Spleen (tissue), 11 donors: Measurements from ENCODE around the gene CCDC12. TPM values are rescaled to one million over a fixed set of nuclear protein-coding genes. Genes with fewer than 3 reads are reported as not detected.

ENCODE experiments used
- DNase-seq: peaks from one replicate; pipeline ENCODE4 v3.0.0-alpha.2; 2020
- H3K27ac ChIP-seq, 8 donors: fragments of 200-600 bp; sonication (generic) in 7 of 8; 1 replicate in 4 of 8; 2 replicates in 4 of 8; pipeline versions ENCODE4 v1.5.0 to v1.8.0; 2016 to 2021; ENCODE audit warnings: inconsistent platforms in 4 of 8, mild to moderate bottlenecking in 4 of 8, moderate library complexity in 1 of 8
- H3K27me3 ChIP-seq, 7 donors: fragments of 200-600 bp; sonication (generic) in 6 of 7; replicated peaks in 1 of 7; 1 replicate in 4 of 7; 2 replicates in 3 of 7; pipeline versions ENCODE4 v1.5.0 to v1.8.0; 2016 to 2021; ENCODE audit warnings: inconsistent platforms in 3 of 7, mild to moderate bottlenecking in 1 of 7
- H3K36me3 ChIP-seq, 6 donors: fragments of 200-600 bp; sonication (generic) in 5 of 6; 1 replicate in 4 of 6; 2 replicates in 2 of 6; pipeline versions ENCODE4 v1.5.0 to v1.8.0; 2016 to 2021; ENCODE audit warnings: inconsistent platforms in 2 of 6
- H3K4me1 ChIP-seq, 6 donors: fragments of 200-600 bp; sonication (generic) in 5 of 6; 1 replicate in 3 of 6; 2 replicates in 3 of 6; pipeline versions ENCODE4 v1.5.0 to v1.8.0; 2016 to 2021; ENCODE audit warnings: inconsistent platforms in 3 of 6
- H3K4me3 ChIP-seq, 8 donors: fragments of 200-600 bp; sonication (generic) in 7 of 8; 1 replicate in 4 of 8; 2 replicates in 4 of 8; pipeline versions ENCODE4 v1.5.0 to v1.8.0; 2016 to 2021; ENCODE audit warnings: inconsistent platforms in 4 of 8, mild to moderate bottlenecking in 4 of 8, moderate library complexity in 2 of 8
- H3K9me3 ChIP-seq, 8 donors: fragments of 200-600 bp; sonication (generic) in 7 of 8; 1 replicate in 4 of 8; 2 replicates in 4 of 8; pipeline versions ENCODE4 v1.5.0 to v1.8.0; 2016 to 2021; ENCODE audit warnings: inconsistent platforms in 4 of 8
- POLR2A ChIP-seq, 3 donors: fragments of 450-650 bp; IDR thresholded peaks; one replicate each; pipeline ENCODE4 v1.5.1; 2017; ENCODE audit warnings: antibody characterized with exemption in 3 of 3, mild to moderate bottlenecking in 1 of 3
- POLR2AphosphoS5 ChIP-seq, 3 donors: sonication (generic); formaldehyde crosslinking; IDR thresholded peaks; one replicate each; pipeline ENCODE4 v1.5.1; 2017; ENCODE audit warnings: antibody characterized with exemption in 3 of 3
- WGBS, 5 donors: extraction: QIAGEN DNeasy Blood & Tissue Kit in 3 of 5; methylation state at CpG; one replicate each; pipeline versions ENCODE4 v1.1.5 to v1.1.7; 2013 to 2018; 5-methylcytosine and 5-hydroxymethylcytosine counted together
- intact Hi-C: fragments of 100-400 bp; cut with DNase I; formaldehyde crosslinking; loops from one replicate; pipeline ENCODE4 v1.15.0; 2023; ENCODE audit warnings: low total_unique reads
- polyA plus RNA-seq, 3 donors: library from polyadenylated mRNA; stranded (reverse); fragments of 200-250 nt; gene quantifications; one replicate each; pipeline ENCODE4 v1.2.1, GENCODE V29; 2013
- total RNA-seq, 7 donors: library from RNA; depleted of rRNA in 3 of 7; stranded (reverse); fragments of >200 nt in 3 of 7; fragmentation: NEBNext Ultra II Directional in 4 of 7; extraction: Animal tissue kit (Norgen Biotek cat#: 25700) in 4 of 7; gene quantifications; one replicate each; pipeline versions ENCODE4 v1.1.0 to v1.2.1, GENCODE V29; 2016 to 2021
- TF ChIP-seq, protein P1 (sequence below), 11 experiments: fragments of 200-600 bp in 7 of 11; fragments of 450-650 bp in 4 of 11; sonication (generic) in 4 of 11; IDR thresholded peaks in 8 of 11; conservative IDR thresholded peaks in 3 of 11; 1 replicate in 7 of 11; 2 replicates in 4 of 11; pipeline versions ENCODE4 v1.4.0 to v1.8.0; 2016 to 2021; ENCODE audit warnings: antibody characterized with exemption in 11 of 11, inconsistent platforms in 4 of 11, mild to moderate bottlenecking in 1 of 11
- donor health status: healthy with polysubstance abuse.
- donor health status: DM: no; HTN: no; CAD: no; lungs with moderate emphysema.
- donor health status: DM: no; HTN: no; CAD: no.
- donor health status: Bipolar disorder and iron deficiency.
- donor health status: healthy.
- donor health status: DM: no; HTN: no; CAD: no.
- donor health status: DM: yes; HTN: yes; CAD: no.

CCDC12 gene
- total and polyA plus RNA-seq, 10 donors: 36.5 to 124 (median 55.7) TPM

DNA sequence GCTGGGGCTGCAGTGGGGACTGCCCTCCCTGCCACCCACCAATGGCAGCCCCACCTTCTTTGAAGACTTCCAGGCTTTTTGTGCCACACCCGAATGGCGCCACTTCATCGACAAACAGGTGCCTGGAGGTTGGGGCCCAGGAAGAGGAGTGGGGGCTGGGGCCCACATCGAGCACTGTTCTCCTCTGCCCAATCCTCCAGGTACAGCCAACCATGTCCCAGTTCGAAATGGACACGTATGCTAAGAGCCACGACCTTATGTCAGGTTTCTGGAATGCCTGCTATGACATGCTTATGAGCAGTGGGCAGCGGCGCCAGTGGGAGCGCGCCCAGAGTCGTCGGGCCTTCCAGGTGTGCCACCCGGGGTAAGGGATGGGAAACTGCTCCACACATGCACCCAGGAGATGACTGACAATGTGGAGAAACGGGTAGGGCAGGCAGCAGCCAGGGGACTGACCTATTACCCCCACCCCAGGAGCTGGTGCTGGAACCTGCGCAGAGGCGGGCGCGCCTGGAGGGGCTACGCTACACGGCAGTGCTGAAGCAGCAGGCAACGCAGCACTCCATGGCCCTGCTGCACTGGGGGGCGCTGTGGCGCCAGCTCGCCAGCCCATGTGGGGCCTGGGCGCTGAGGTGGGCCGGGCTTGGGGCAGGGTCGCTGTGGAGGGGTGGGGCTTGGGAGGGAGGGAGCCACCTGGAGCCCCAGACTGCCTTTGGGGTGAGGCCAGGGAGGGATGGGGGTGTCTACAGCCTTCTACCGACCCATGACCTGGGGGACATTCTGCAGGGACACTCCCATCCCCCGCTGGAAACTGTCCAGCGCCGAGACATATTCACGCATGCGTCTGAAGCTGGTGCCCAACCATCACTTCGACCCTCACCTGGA is 25.9 kb upstream of the CCDC12 start:
- Histone ChIP-seq H3K4me3 (no peak overlapping the region), H3K27ac (no peak overlapping the region), H3K27me3 (no peaks in the 10 kb centered on the region), H3K9me3 (no peaks in the 10 kb centered on the region), H3K4me1 (peaks cover 3 to 39% (median 15%) of the 10 kb centered on the region in 6 donors), H3K36me3 (peaks cover 0 to 100% (median 97%) of the 10 kb centered on the region in 6 donors)
- intact Hi-C loops: no loop called here
- TF ChIP-seq, protein P1, sequence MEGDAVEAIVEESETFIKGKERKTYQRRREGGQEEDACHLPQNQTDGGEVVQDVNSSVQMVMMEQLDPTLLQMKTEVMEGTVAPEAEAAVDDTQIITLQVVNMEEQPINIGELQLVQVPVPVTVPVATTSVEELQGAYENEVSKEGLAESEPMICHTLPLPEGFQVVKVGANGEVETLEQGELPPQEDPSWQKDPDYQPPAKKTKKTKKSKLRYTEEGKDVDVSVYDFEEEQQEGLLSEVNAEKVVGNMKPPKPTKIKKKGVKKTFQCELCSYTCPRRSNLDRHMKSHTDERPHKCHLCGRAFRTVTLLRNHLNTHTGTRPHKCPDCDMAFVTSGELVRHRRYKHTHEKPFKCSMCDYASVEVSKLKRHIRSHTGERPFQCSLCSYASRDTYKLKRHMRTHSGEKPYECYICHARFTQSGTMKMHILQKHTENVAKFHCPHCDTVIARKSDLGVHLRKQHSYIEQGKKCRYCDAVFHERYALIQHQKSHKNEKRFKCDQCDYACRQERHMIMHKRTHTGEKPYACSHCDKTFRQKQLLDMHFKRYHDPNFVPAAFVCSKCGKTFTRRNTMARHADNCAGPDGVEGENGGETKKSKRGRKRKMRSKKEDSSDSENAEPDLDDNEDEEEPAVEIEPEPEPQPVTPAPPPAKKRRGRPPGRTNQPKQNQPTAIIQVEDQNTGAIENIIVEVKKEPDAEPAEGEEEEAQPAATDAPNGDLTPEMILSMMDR (IDR thresholded peaks at IDR 0.05 in 8 of 11, conservative IDR thresholded peaks at IDR 0.05 in 3 of 11): no peak
- TF ChIP-seq POLR2AphosphoS5 (IDR thresholded peaks at IDR 0.05): peak in 1 of 3 donors; percentile 35
- WGBS, 5 donors: 92 to 96% (median 93%) methylated on average over 11 to 35 of the region's 35 CpGs
- peak; percentile 70 for DNase-seq

GRCh38 chr3:47001731-47002170 is 25.2 kb upstream of the CCDC12 start:
- Histone ChIP-seq H3K4me1 (peaks cover 9 to 44% (median 22%) of the 10 kb centered on the region in 6 donors), H3K27ac (no peak overlapping the region), H3K36me3 (peaks cover 0 to 100% (median 93%) of the 10 kb centered on the region in 6 donors), H3K27me3 (no peaks in the 10 kb centered on the region), H3K9me3 (no peaks in the 10 kb centered on the region), H3K4me3 (no peak overlapping the region)
- TF ChIP-seq, protein P1 (IDR thresholded peaks at IDR 0.05 in 8 of 11, conservative IDR thresholded peaks at IDR 0.05 in 3 of 11): no peak
- TF ChIP-seq POLR2AphosphoS5 (IDR thresholded peaks at IDR 0.05): peak in 1 of 3 donors; percentile 11
- no peak for TF ChIP-seq POLR2A (IDR thresholded peaks at IDR 0.05)
- 94 to 98% (median 96%) methylated on average over 6 to 16 of the region's 16 CpGs for WGBS, 5 donors
- DNase-seq: peak; percentile 59
- intact Hi-C loops: no loop called here

GRCh38 chr3:47000922-47001730 is 24.6 kb upstream of the CCDC12 start:
- Histone ChIP-seq H3K4me3 (no peak overlapping the region), H3K4me1 (peaks cover 9 to 50% (median 28%) of the 10 kb centered on the region in 6 donors), H3K27me3 (no peaks in the 10 kb centered on the region), H3K27ac (no peak overlapping the region), H3K36me3 (peaks cover 0 to 100% (median 90%) of the 10 kb centered on the region in 6 donors), H3K9me3 (no peaks in the 10 kb centered on the region)
- 70 to 76% (median 74%) methylated on average over 15 to 25 of the region's 25 CpGs for WGBS, 5 donors
- DNase-seq: peak; percentile 61
- TF ChIP-seq POLR2A (IDR thresholded peaks at IDR 0.05) (no peak), POLR2AphosphoS5 (IDR thresholded peaks at IDR 0.05) (peak in 1 of 3 donors; percentile 33)
- intact Hi-C loops: no loop called here

- Histone ChIP-seq H3K36me3 (peaks cover 0 to 100% (median 89%) of the 10 kb centered on the region in 6 donors), H3K4me1 (peaks cover 9 to 58% (median 29%) of the 10 kb centered on the region in 6 donors), H3K9me3 (no peaks in the 10 kb centered on the region), H3K27me3 (no peaks in the 10 kb centered on the region), H3K4me3 (no peak overlapping the region), H3K27ac (no peak overlapping the region)
- intact Hi-C loops: no loop called here
- DNase-seq: peak; percentile 59
- TF ChIP-seq, protein P1 (IDR thresholded peaks at IDR 0.05 in 8 of 11, conservative IDR thresholded peaks at IDR 0.05 in 3 of 11): no peak
- TF ChIP-seq POLR2AphosphoS5 (IDR thresholded peaks at IDR 0.05): peak in 1 of 3 donors; percentile 35
- WGBS, 5 donors: 96 to 98% (median 97%) methylated on average over 10 of the region's 10 CpGs
These were observed 23.8 kb upstream of the CCDC12 start for GRCh38 chr3:47000198-47000815.
